H1 (cell line): ENCODE data around the gene TNFSF11. TPM values are rescaled to one million over a fixed set of nuclear protein-coding genes. Genes with fewer than 3 reads are reported as not detected.
A peak's percentile ranks its signal among the peaks of the same experiment; 100 is the strongest.

Source experiments
- CTCF ChIA-PET: fragments of 300-600 bp; sonication (Branson Sonifier 250); formaldehyde crosslinking; loops from one replicate; lab custom pipeline; 2021; ENCODE audit not compliant: partially characterized antibody; lab: Charles Lee
- POLR2A ChIA-PET: fragments of 300-600 bp; sonication (Branson Sonifier 250); formaldehyde crosslinking; loops from one replicate; lab custom pipeline; 2021; ENCODE audit warnings: inconsistent platforms; ENCODE audit not compliant: partially characterized antibody; lab: Charles Lee
- DNase-seq, 2 experiments: peaks; one replicate each; pipeline versions ENCODE4 v3.0.0 to v3.0.0-alpha.2; 2010 to 2022; ENCODE audit warnings: low spot score in 2 of 2, low read depth in 1 of 2, mixed read lengths in 1 of 2
- FAIRE-seq: peaks from 2 replicates; lab custom pipeline; 2011; peaks lifted over from hg19 to GRCh38; lab: Jason Lieb, UNC
- H2AFZ ChIP-seq: 2 replicates; pipeline ENCODE4 v1.8.1; 2012; ENCODE audit warnings: low read length, inconsistent platforms
- H2AK5ac ChIP-seq: 2 replicates; pipeline ENCODE4 v1.6.1; 2013; ENCODE audit warnings: low read depth, low read length
- H2BK120ac ChIP-seq: replicated peaks from 2 replicates; pipeline ENCODE3; 2013; ENCODE audit warnings: low read depth, low read length, inconsistent platforms
- H2BK12ac ChIP-seq: 2 replicates; pipeline ENCODE4 v1.6.1; 2013; ENCODE audit warnings: low read depth, low read length
- H2BK15ac ChIP-seq: 2 replicates; pipeline ENCODE4 v1.6.1; 2013; ENCODE audit warnings: low read length
- H2BK20ac ChIP-seq: 2 replicates; pipeline ENCODE4 v1.6.1; 2013; ENCODE audit warnings: low read length
- H2BK5ac ChIP-seq: 2 replicates; pipeline ENCODE4 v1.6.1; 2013; ENCODE audit warnings: low read depth, low read length
- H3K14ac ChIP-seq: 2 replicates; pipeline ENCODE4 v1.6.1; 2013; ENCODE audit warnings: inconsistent platforms; ENCODE audit not compliant: insufficient read length
- H3K18ac ChIP-seq: 2 replicates; pipeline ENCODE4 v1.6.1; 2013; ENCODE audit warnings: low read length; ENCODE audit errors: extremely low read depth
- H3K23ac ChIP-seq: 2 replicates; pipeline ENCODE4 v1.6.1; 2013; ENCODE audit warnings: inconsistent platforms; ENCODE audit not compliant: insufficient read length
- H3K23me2 ChIP-seq: 2 replicates; pipeline ENCODE4 v1.6.1; 2013; ENCODE audit warnings: low read depth, low read length
- H3K27ac ChIP-seq: 2 replicates; pipeline ENCODE4 v1.6.1; 2011; ENCODE audit warnings: low read depth, low read length, inconsistent platforms
- H3K27me3 ChIP-seq, 4 experiments: replicated peaks in 1 of 4; 1 replicate in 1 of 4; 2 replicates in 3 of 4; pipeline versions ENCODE4 v1.6.1 to v1.8.1; 2011 to 2013; ENCODE audit warnings: low read length in 3 of 4, mild to moderate bottlenecking in 3 of 4, inconsistent platforms in 2 of 4, mixed read lengths in 2 of 4, moderate library complexity in 1 of 4; ENCODE audit not compliant: control insufficient read depth in 3 of 4, insufficient read depth in 3 of 4; ENCODE audit errors: extremely low read depth in 1 of 4
- H3K36me3 ChIP-seq, 4 experiments: 2 replicates each; pipeline versions ENCODE4 v1.6.1 to v1.8.1; 2011 to 2013; ENCODE audit warnings: mild to moderate bottlenecking in 4 of 4, low read length in 3 of 4, moderate library complexity in 2 of 4, control low read depth in 1 of 4, inconsistent platforms in 1 of 4; ENCODE audit not compliant: insufficient read depth in 4 of 4, control insufficient read depth in 2 of 4
- H3K4ac ChIP-seq: replicated peaks from 2 replicates; pipeline ENCODE3; 2013; ENCODE audit warnings: low read length, low read depth, mixed read lengths, inconsistent platforms; ENCODE audit not compliant: insufficient read length
- H3K4me1 ChIP-seq, 4 experiments: replicated peaks in 1 of 4; 1 replicate in 1 of 4; 2 replicates in 3 of 4; pipeline versions ENCODE4 v1.6.1 to v1.8.1; 2011 to 2013; ENCODE audit warnings: low read length in 3 of 4, inconsistent platforms in 2 of 4, mixed read lengths in 1 of 4; ENCODE audit not compliant: insufficient read depth in 4 of 4, control insufficient read depth in 3 of 4
- H3K4me2 ChIP-seq, 2 experiments: 2 replicates each; pipeline versions ENCODE4 v1.6.1 to v1.8.1; 2011 to 2013; ENCODE audit warnings: low read depth in 2 of 2, low read length in 2 of 2, control low read depth in 1 of 2, inconsistent platforms in 1 of 2, mild to moderate bottlenecking in 1 of 2; ENCODE audit not compliant: insufficient read depth in 1 of 2
- H3K4me3 ChIP-seq, 4 experiments: fragments of 200-600, 300-600 bp in 1 of 4; sonication (generic), shearing (Covaris generic), sonication (Bioruptor Twin) in 1 of 4; 2 replicates each; pipeline versions ENCODE4 v1.5.1 to v1.8.1; 2011 to 2016; ENCODE audit warnings: low read length in 4 of 4, low read depth in 3 of 4, control low read depth in 2 of 4, inconsistent platforms in 2 of 4, mild to moderate bottlenecking in 2 of 4, mixed read lengths in 1 of 4, moderate library complexity in 1 of 4; ENCODE audit not compliant: insufficient read depth in 2 of 4; ENCODE audit errors: extremely low read depth in 1 of 4
- H3K56ac ChIP-seq: replicated peaks from 2 replicates; pipeline ENCODE3; 2013; ENCODE audit warnings: low read depth, mild to moderate bottlenecking, mixed read lengths, low read length, inconsistent platforms; ENCODE audit not compliant: insufficient read length
- H3K79me1 ChIP-seq: 2 replicates; pipeline ENCODE4 v1.6.1; 2013; ENCODE audit warnings: low read depth, low read length, control low read depth
- H3K79me2 ChIP-seq, 2 experiments: 2 replicates each; pipeline versions ENCODE4 v1.6.1 to v1.8.1; 2012 to 2013; ENCODE audit warnings: low read length in 2 of 2, mild to moderate bottlenecking in 2 of 2, inconsistent platforms in 1 of 2; ENCODE audit not compliant: insufficient read depth in 2 of 2, control insufficient read depth in 1 of 2
- H3K9ac ChIP-seq, 4 experiments: replicated peaks in 1 of 4; 1 replicate in 1 of 4; 2 replicates in 3 of 4; pipeline versions ENCODE4 v1.6.1 to v1.8.1; 2011 to 2013; ENCODE audit warnings: low read depth in 3 of 4, low read length in 3 of 4, control low read depth in 2 of 4, mild to moderate bottlenecking in 2 of 4, moderate library complexity in 2 of 4, inconsistent platforms in 1 of 4; ENCODE audit errors: extremely low read depth in 1 of 4
- H3K9me3 ChIP-seq, 2 experiments: 2 replicates each; pipeline versions ENCODE4 v1.6.1 to v1.8.1; 2012 to 2013; ENCODE audit warnings: mild to moderate bottlenecking in 2 of 2, moderate library complexity in 2 of 2, control low read depth in 1 of 2, inconsistent platforms in 1 of 2, low read depth in 1 of 2, low read length in 1 of 2, mixed read lengths in 1 of 2; ENCODE audit not compliant: insufficient read depth in 2 of 2
- H4K20me1 ChIP-seq, 2 experiments: replicated peaks in 1 of 2; 2 replicates each; pipeline versions ENCODE3 to v1.8.1; 2011 to 2013; ENCODE audit warnings: inconsistent platforms in 2 of 2, low read length in 2 of 2, mild to moderate bottlenecking in 1 of 2; ENCODE audit not compliant: insufficient read depth in 2 of 2, control insufficient read depth in 1 of 2
- H4K5ac ChIP-seq: 2 replicates; pipeline ENCODE4 v1.6.1; 2013; ENCODE audit warnings: low read length, low read depth, mixed read lengths, inconsistent platforms; ENCODE audit not compliant: insufficient read length
- H4K8ac ChIP-seq: 2 replicates; pipeline ENCODE4 v1.8.0; 2013; ENCODE audit warnings: mild to moderate bottlenecking, moderate library complexity, low read length, inconsistent platforms; ENCODE audit not compliant: insufficient read depth; ENCODE audit errors: extremely low read depth
- H4K91ac ChIP-seq: replicated peaks from 2 replicates; pipeline ENCODE3; 2013; ENCODE audit warnings: low read length, mixed read lengths, inconsistent platforms; ENCODE audit not compliant: insufficient read length
- POU5F1 ChIP-seq: IDR thresholded peaks from 2 replicates; pipeline ENCODE4 v1.6.1; 2011; ENCODE audit warnings: low read depth, mild to moderate bottlenecking, low read length, moderate library complexity
- SIN3A ChIP-seq, 2 experiments: IDR thresholded peaks in 1 of 2; conservative IDR thresholded peaks in 1 of 2; 2 replicates each; pipeline ENCODE4 v1.6.1; 2011 to 2012; ENCODE audit warnings: low read length in 2 of 2, improper control_type of control experiment in 1 of 2, low read depth in 1 of 2, mild to moderate bottlenecking in 1 of 2
- WGBS, 2 experiments: shearing (Covaris generic) in 1 of 2; methylation state at CpG; one replicate each; pipeline versions ENCODE4 v1.1.6 to v1.1.7; 2013 to 2015; ENCODE audit warnings: low lambda C conversion rate in 2 of 2, mixed read lengths in 2 of 2, inconsistent platforms in 1 of 2, low coverage in 1 of 2, missing lambda C conversion rate in 1 of 2; ENCODE audit not compliant: insufficient replicate concordance in 2 of 2, insufficient coverage in 1 of 2, insufficient read length in 1 of 2; ENCODE audit errors: extremely low coverage in 1 of 2, missing lambda C conversion rate in 1 of 2; 5-methylcytosine and 5-hydroxymethylcytosine counted together
- polyA plus RNA-seq, 7 experiments: library from polyadenylated mRNA; depleted of rRNA in 3 of 7; stranded (reverse) in 5 of 7; unstranded in 2 of 7; fragments of >200 nt in 5 of 7; fragments of 200-250 nt in 2 of 7; gene quantifications; 1 replicate in 5 of 7; 2 replicates in 1 of 7; 4 replicates in 1 of 7; pipeline versions ENCODE4 v1.2.1 to v1.2.3, GENCODE V29; 2011 to 2013; ENCODE audit warnings: missing spikeins in 2 of 7, mixed read lengths in 2 of 7
- total RNA-seq: library from RNA; stranded (reverse); fragmentation: NEBNext Ultra II Directional; extraction: Animal tissue kit (Norgen Biotek cat#: 25700); gene quantifications from 2 replicates; pipeline ENCODE4 v1.2.1, GENCODE V29; 2021

TNFSF11 gene
- total and polyA plus RNA-seq, 2 of the 8 experiments (the other 6 are each of a cell fraction or from before 2014, with no cell fraction given), result 9.3 to 12.0 TPM

DNA sequence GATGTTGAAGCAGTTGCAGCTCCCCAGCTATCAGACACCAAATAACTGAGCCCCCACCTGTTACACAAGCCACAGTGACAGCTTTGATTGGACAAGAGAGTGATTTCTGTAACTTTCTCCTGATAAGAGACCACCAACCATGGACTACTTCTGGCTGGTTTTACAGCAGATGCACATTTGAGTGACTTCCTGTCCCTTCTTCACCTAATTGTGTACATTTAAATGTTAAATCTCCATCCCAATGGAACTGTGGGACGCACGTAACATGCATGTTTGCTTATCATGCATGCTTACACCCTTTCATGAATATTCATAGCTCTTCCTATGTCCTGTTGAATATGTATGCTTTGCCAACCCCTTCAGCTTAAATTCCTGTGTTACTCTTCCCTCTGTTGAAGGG is 6.0 kb upstream of the TNFSF11 start:
- Histone ChIP-seq H3K18ac (no peak overlapping the region), H2BK15ac (0 out of 2 replicates have a peak overlapping the region, but pooled peaks have one; percentile 6), H3K9me3 (peaks cover 8 to 10% of the 10 kb centered on the region in 2 experiments; a peak in 2 of 4 replicates), H3K4me2 (peak overlapping the region; percentile 25 to 44; a peak in 2 of 4 replicates), H2BK5ac (peak overlapping the region; percentile 5; the same call in 1 of the 2 replicates), H3K36me3 (peaks cover 0 to 4% (median 0%) of the 10 kb centered on the region in 4 experiments; a peak in 1 of 8 replicates), H3K4me3 (no peak overlapping the region; a peak in 2 of 8 replicates), H3K4me1 (peaks cover 2 to 9% (median 5%) of the 10 kb centered on the region in 4 experiments; a peak in 6 of 7 replicates), H4K20me1 (no peaks in the 10 kb centered on the region), H3K79me1 (no peaks in the 10 kb centered on the region), H3K14ac (no peak overlapping the region), H2BK12ac (0 out of 2 replicates have a peak overlapping the region, but pooled peaks have one; percentile 19), H4K5ac (no peak overlapping the region), H3K27me3 (no peaks in the 10 kb centered on the region), H2BK120ac (peak overlapping the region; percentile 55), H2AK5ac (no peak overlapping the region), H3K79me2 (no peaks in the 10 kb centered on the region), H2AFZ (peak overlapping the region; percentile 51; the same call in 1 of the 2 replicates), H3K23ac (no peak overlapping the region), H3K9ac (no peak overlapping the region; a peak in 1 of 7 replicates), H2BK20ac (0 out of 2 replicates have a peak overlapping the region, but pooled peaks have one; percentile 69), H4K91ac (peak overlapping the region; percentile 34), H3K27ac (no peak overlapping the region), H3K56ac (no peak overlapping the region), H4K8ac (no peak overlapping the region), H3K4ac (no peak overlapping the region), H3K23me2 (no peaks in the 10 kb centered on the region)
- 36% methylated on average over 2 of the region's 2 CpGs; no CpG with 5 or more reads in 1 of the 2 experiments for WGBS, 2 experiments
- TF ChIP-seq SIN3A (conservative IDR thresholded peaks at IDR 0.05 in 1 of 2, IDR thresholded peaks at IDR 0.05 in 1 of 2; ENCODE audit: low read depth in 1 of 2, low read length in 2 of 2) (no peak), POU5F1 (0 out of 2 replicates have a peak, but pooled peaks have one; percentile 57)
- ChIA-PET CTCF (no interaction called here), POLR2A (interaction anchor here (0.6 to 1.1 kb wide), 3 partner anchors 22 to 264 kb away, joined by 3 read pairs; no protein-coding TSS in a partner anchor)
- FAIRE-seq (peak; percentile 65), DNase-seq (no peak)
